ENCODE data around the gene NECAB3. TPM values are rescaled to one million over a fixed set of nuclear protein-coding genes. Genes with fewer than 3 reads are reported as not detected.

Gene NECAB3
- total RNA-seq, 1 donor from 2014 or later: 63.3 TPM

GRCh38 chr20:33646191-33646590, 28.0 kb downstream of the NECAB3 start:
- no peak overlapping the region for H3K4me3 Mint-ChIP-seq
- no peak for TF ChIP-seq CTCF (conservative IDR thresholded peaks at IDR 0.05)
- peaks cover 13% of the 10 kb centered on the region for H3K4me1 Mint-ChIP-seq
- peaks cover 11% of the 10 kb centered on the region for H3K36me3 Mint-ChIP-seq (ENCODE audit: low read depth)
- H3K9me3 Mint-ChIP-seq: no peaks in the 10 kb centered on the region
- no peak overlapping the region for H3K27ac Mint-ChIP-seq (ENCODE audit: unreplicated experiment)
- DNase-seq (ENCODE audit: low read depth, low spot score): no peak
- H3K27me3 Mint-ChIP-seq (ENCODE audit: low read depth): no peaks in the 10 kb centered on the region

GRCh38 chr20:33645396-33645795, 28.8 kb downstream of the NECAB3 start:
- TF ChIP-seq CTCF (conservative IDR thresholded peaks at IDR 0.05): no peak
- Mint-ChIP-seq H3K27me3 (ENCODE audit: low read depth) (no peaks in the 10 kb centered on the region), H3K4me1 (peaks cover 12% of the 10 kb centered on the region), H3K36me3 (ENCODE audit: low read depth) (peaks cover 14% of the 10 kb centered on the region), H3K27ac (ENCODE audit: unreplicated experiment) (no peak overlapping the region), H3K9me3 (no peaks in the 10 kb centered on the region), H3K4me3 (no peak overlapping the region)
- no peak for DNase-seq (ENCODE audit: low read depth, low spot score)

- H3K27me3 Mint-ChIP-seq (ENCODE audit: low read depth): no peaks in the 10 kb centered on the region
- peaks cover 14% of the 10 kb centered on the region for H3K36me3 Mint-ChIP-seq (ENCODE audit: low read depth)
- no peak for DNase-seq (ENCODE audit: low read depth, low spot score)
- no peaks in the 10 kb centered on the region for H3K9me3 Mint-ChIP-seq
- H3K27ac Mint-ChIP-seq (ENCODE audit: unreplicated experiment): no peak overlapping the region
- TF ChIP-seq CTCF (conservative IDR thresholded peaks at IDR 0.05): no peak
- peaks cover 12% of the 10 kb centered on the region for H3K4me1 Mint-ChIP-seq
- no peak overlapping the region for H3K4me3 Mint-ChIP-seq
Measured at GRCh38 chr20:33645072-33645358, 29.2 kb downstream of the NECAB3 start.

- H3K27ac Mint-ChIP-seq (ENCODE audit: unreplicated experiment): no peak overlapping the region
- H3K9me3 Mint-ChIP-seq: no peaks in the 10 kb centered on the region
- H3K36me3 Mint-ChIP-seq (ENCODE audit: low read depth): peaks cover 16% of the 10 kb centered on the region
- H3K27me3 Mint-ChIP-seq (ENCODE audit: low read depth): no peaks in the 10 kb centered on the region
- H3K4me3 Mint-ChIP-seq: no peak overlapping the region
- no peak for TF ChIP-seq CTCF (conservative IDR thresholded peaks at IDR 0.05)
- DNase-seq (ENCODE audit: low read depth, low spot score): no peak
- H3K4me1 Mint-ChIP-seq: peaks cover 8% of the 10 kb centered on the region
Measured at GRCh38 chr20:33644313-33645071, 29.7 kb downstream of the NECAB3 start.

- H3K27ac Mint-ChIP-seq (ENCODE audit: unreplicated experiment): no peak overlapping the region
- no peaks in the 10 kb centered on the region for H3K27me3 Mint-ChIP-seq (ENCODE audit: low read depth)
- H3K4me1 Mint-ChIP-seq: no peaks in the 10 kb centered on the region
- H3K36me3 Mint-ChIP-seq (ENCODE audit: low read depth): peaks cover 15% of the 10 kb centered on the region
- no peak for DNase-seq (ENCODE audit: low read depth, low spot score)
- no peak for TF ChIP-seq CTCF (conservative IDR thresholded peaks at IDR 0.05)
- H3K9me3 Mint-ChIP-seq: no peaks in the 10 kb centered on the region
- H3K4me3 Mint-ChIP-seq: no peak overlapping the region
Measured at GRCh38 chr20:33640287-33640686, 33.9 kb downstream of the NECAB3 start.

Data from neural crest cell (in vitro differentiated cells).